Ramos (cell line): Measurements from ENCODE around the gene RHOB.
"Not testable (repeated sequence)": the region's sequence is repeated elsewhere in the genome, so short reads cannot be mapped to it uniquely, and the experiment has no call there.

Source experiments
- in situ Hi-C: fragments of 300-500 bp; cut with MboI; formaldehyde crosslinking; loops from one replicate; pipeline ENCODE4 v1.14.3; 2022; ENCODE audit warnings: low sequenced_read_pairs; ENCODE audit not compliant: unreplicated experiment

RHOB gene

GRCh38 chr2:20487392-20488174 lies 40.7 kb downstream of the RHOB start:
- in situ Hi-C loops, result no loop called here

GRCh38 chr2:20488201-20488641 lies 41.3 kb downstream of the RHOB start:
- in situ Hi-C loops, result no loop called here

GRCh38 chr2:20488782-20489181 lies 41.9 kb downstream of the RHOB start:
- in situ Hi-C loops, result no loop called here

- in situ Hi-C loops, result no loop called here
Observed at GRCh38 chr2:20490300-20491181, 43.7 kb downstream of the RHOB start.

GRCh38 chr2:20491739-20492531 lies 45.1 kb downstream of the RHOB start:
- in situ Hi-C loops, result no loop called here

GRCh38 chr2:20493095-20493494 lies 46.2 kb downstream of the RHOB start:
- in situ Hi-C loops, result not testable (repeated sequence)

- in situ Hi-C loops, result no loop called here
Observed at GRCh38 chr2:20494241-20494640, 47.4 kb downstream of the RHOB start.

GRCh38 chr2:20496076-20496872 lies 49.4 kb downstream of the RHOB start:
- in situ Hi-C loops, result no loop called here

- in situ Hi-C loops, result no loop called here
Observed at GRCh38 chr2:20496942-20497341, 50.1 kb downstream of the RHOB start.
